AG04449 (cell line): ENCODE results near the gene EIF4EBP3.
A peak's percentile ranks its signal among the peaks of the same experiment; 100 is the strongest.

ENCODE experiments used
- CTCF ChIA-PET: fragments of 350-600 bp; formaldehyde crosslinking; extraction: SDS; loops from one replicate; lab custom pipeline; 2021; ENCODE audit warnings: antibody characterized with exemption; lab: Yijun Ruan, JAX
- POLR2A ChIA-PET: fragments of 400-600, 350-600 bp; formaldehyde crosslinking; extraction: SDS; loops from one replicate; lab custom pipeline; 2020; ENCODE audit warnings: antibody characterized with exemption, inconsistent platforms; lab: Yijun Ruan, JAX
- DNase-seq: peaks from one replicate; pipeline ENCODE4 v3.0.0-alpha.2; 2010; ENCODE audit warnings: low read depth, low spot score
- H3K4me3 ChIP-seq: 2 replicates; pipeline ENCODE4 v1.5.1; 2011; ENCODE audit warnings: low read depth, mild to moderate bottlenecking, control low read depth, low read length
- TF ChIP-seq, protein P1 (sequence below): IDR thresholded peaks from one replicate; pipeline ENCODE4 v1.5.1; 2011; ENCODE audit warnings: mild to moderate bottlenecking, moderate library complexity, low read length, control low read depth, inconsistent platforms; ENCODE audit not compliant: insufficient read depth; ENCODE audit errors: missing control alignments

The EIF4EBP3 gene

DNA sequence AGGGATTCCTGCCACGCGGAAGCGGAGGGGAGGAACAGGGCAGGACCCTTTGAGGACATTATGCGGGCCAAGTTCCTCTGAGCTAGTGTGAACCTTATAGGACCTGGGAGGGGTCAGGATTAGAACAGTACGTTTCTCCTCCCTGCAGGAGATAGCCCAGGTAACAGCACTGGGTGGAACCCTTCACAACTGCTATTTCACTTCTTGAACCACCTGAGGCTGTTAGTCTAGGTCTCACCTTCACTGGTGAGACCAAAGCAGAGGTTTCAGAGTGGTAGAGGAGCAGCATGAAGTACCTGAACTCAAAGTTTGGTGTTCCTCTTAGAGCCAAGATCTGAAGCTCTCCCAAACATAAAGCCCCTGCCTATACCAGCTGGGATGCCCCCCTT, 832 bp downstream of the EIF4EBP3 start:
- ChIA-PET POLR2A (interaction anchor here (1.1 to 3.0 kb wide), 7 partner anchors 9 to 147 kb away, joined by 3 to 24 read pairs (median 7); partner anchors contain the start of genes ANKHD1, APBB3, IK and NDUFA2), CTCF (interaction anchor here (1.2 to 3.5 kb wide), 11 partner anchors 9 to 175 kb away, joined by 3 to 36 read pairs (median 9); partner anchors contain the start of genes APBB3, CD14, SLC35A4 and SRA1)
- DNase-seq: no peak
- TF ChIP-seq, protein P1, sequence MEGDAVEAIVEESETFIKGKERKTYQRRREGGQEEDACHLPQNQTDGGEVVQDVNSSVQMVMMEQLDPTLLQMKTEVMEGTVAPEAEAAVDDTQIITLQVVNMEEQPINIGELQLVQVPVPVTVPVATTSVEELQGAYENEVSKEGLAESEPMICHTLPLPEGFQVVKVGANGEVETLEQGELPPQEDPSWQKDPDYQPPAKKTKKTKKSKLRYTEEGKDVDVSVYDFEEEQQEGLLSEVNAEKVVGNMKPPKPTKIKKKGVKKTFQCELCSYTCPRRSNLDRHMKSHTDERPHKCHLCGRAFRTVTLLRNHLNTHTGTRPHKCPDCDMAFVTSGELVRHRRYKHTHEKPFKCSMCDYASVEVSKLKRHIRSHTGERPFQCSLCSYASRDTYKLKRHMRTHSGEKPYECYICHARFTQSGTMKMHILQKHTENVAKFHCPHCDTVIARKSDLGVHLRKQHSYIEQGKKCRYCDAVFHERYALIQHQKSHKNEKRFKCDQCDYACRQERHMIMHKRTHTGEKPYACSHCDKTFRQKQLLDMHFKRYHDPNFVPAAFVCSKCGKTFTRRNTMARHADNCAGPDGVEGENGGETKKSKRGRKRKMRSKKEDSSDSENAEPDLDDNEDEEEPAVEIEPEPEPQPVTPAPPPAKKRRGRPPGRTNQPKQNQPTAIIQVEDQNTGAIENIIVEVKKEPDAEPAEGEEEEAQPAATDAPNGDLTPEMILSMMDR: no peak
- H3K4me3 ChIP-seq: peak overlapping the region; percentile 49

GRCh38 chr5:140548791-140549190, 1.3 kb downstream of the EIF4EBP3 start:
- H3K4me3 ChIP-seq: no peak overlapping the region
- ChIA-PET CTCF (interaction anchor here (1.0 to 3.5 kb wide), 8 partner anchors 9 to 90 kb away, joined by 3 to 36 read pairs (median 10); partner anchors contain the start of genes APBB3, CD14, SLC35A4 and SRA1), POLR2A (interaction anchor here (2.3 to 3.0 kb wide), 3 partner anchors 8 to 99 kb away, joined by 11 to 24 read pairs (median 22); partner anchors contain the start of genes APBB3, IK, NDUFA2 and SLC35A4)
- TF ChIP-seq, protein P1: no peak
- DNase-seq: no peak

GRCh38 chr5:140549237-140550144, 2.0 kb downstream of the EIF4EBP3 start:
- DNase-seq: no peak
- no peak overlapping the region for H3K4me3 ChIP-seq
- ChIA-PET POLR2A (interaction anchor here (1.3 to 3.0 kb wide), 3 partner anchors 15 to 98 kb away, joined by 4 to 24 read pairs (median 11); partner anchors contain the start of genes APBB3, IK, NDUFA2 and SLC35A4), CTCF (interaction anchor here (1.0 to 3.5 kb wide), 5 partner anchors 8 to 90 kb away, joined by 3 to 36 read pairs (median 17); partner anchors contain the start of genes APBB3, CD14, SLC35A4 and SRA1)
- TF ChIP-seq, protein P1: no peak

DNA sequence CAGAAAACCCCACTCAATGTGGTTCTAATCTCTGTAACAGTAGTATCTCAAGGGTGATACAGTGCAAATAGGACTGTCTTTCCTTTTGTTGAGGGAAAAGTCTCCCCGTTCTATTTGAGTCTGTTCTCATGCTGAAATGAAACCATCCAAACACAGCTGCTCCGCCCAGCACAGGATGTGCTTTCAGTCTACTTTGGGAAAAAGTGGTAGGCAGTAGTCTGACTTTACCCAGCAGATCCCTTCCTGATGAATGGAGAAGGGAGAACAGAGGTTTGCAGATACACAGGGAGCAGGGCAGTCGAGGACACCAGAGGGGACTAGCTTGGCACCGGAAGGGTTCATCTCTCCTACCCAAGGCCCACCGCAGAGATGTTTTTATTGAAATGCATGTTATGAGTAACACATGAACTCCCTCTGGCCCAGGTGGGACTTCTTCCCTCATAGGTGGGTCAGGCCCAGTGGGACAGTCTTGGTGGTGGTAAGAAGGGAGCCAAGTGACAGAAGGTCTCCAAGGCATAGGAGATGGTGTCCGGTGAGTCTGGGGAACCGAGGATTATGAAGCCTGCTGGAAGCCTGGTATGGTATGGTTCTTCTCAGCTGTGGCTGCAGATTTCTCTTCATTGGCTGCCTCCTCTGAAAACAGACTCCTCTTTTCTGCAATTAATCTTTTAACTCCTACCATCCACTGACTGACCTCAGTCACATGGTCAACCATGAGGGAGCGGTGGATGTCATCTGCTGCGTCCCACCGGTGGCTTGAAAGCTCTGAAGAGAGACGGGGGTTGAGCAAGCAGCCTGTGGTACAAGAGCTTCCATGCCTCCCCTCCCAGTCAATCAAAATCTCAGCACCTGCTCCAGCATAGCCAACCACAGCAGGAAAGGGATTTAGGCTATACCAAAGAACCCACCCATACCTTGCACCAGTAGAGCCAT, 3.0 kb downstream of the EIF4EBP3 start:
- ChIA-PET CTCF (interaction anchor here (1.4 kb wide), 1 partner anchor 10 kb away, joined by 3 read pairs; no protein-coding TSS in a partner anchor), POLR2A (interaction anchor here (1.3 kb wide), 1 partner anchor 97 kb away, joined by 4 read pairs; the partner anchor contains the start of genes IK and NDUFA2)
- H3K4me3 ChIP-seq: no peak overlapping the region
- TF ChIP-seq, protein P1: no peak
- DNase-seq: no peak

DNA sequence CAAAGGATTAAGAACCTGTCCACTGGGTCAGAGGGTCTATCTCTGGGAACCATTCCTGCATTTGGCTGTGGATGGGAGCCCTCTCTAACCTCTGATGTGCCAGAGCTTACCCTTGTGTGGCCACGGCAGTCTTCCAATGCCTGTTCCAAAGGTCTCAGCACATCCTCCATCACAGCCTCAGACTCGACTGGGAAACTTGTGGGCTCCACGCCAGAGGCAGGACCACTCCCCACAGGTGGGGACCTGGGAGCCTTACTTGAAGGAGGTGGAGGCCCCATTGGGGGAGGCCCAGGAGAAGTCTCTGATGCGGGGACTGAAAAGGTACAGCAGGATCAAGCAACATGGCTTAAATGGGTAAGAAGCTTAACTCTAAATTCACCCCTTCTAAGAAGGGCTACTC, 4.4 kb downstream of the EIF4EBP3 start:
- CTCF ChIA-PET: interaction anchor here (1.4 to 2.6 kb wide), 3 partner anchors 11 to 87 kb away, joined by 3 to 16 read pairs (median 4); partner anchors contain the start of gene TMCO6
- H3K4me3 ChIP-seq: no peak overlapping the region
- DNase-seq: no peak
- TF ChIP-seq, protein P1: no peak
- POLR2A ChIA-PET: interaction anchor here (0.8 kb wide), 1 partner anchor 10 kb away, joined by 3 read pairs; no protein-coding TSS in a partner anchor
